GM12864 (cell line): ENCODE measurements around the gene EPHB1.
A peak's percentile ranks its signal among the peaks of the same experiment; 100 is the strongest.

ENCODE experiments used
- DNase-seq: peaks from one replicate; pipeline ENCODE4 v3.0.0-alpha.2; 2011; ENCODE audit warnings: low read depth
- H3K4me3 ChIP-seq: 2 replicates; pipeline ENCODE4 v1.5.1; 2011; ENCODE audit warnings: mild to moderate bottlenecking, low read depth, low read length, control low read depth
- TF ChIP-seq, protein P1 (sequence below): IDR thresholded peaks from 2 replicates; pipeline ENCODE4 v1.5.1; 2011; ENCODE audit warnings: low read depth, mild to moderate bottlenecking, moderate library complexity, low read length, control low read depth, inconsistent platforms; ENCODE audit errors: missing control alignments

Gene EPHB1

DNA sequence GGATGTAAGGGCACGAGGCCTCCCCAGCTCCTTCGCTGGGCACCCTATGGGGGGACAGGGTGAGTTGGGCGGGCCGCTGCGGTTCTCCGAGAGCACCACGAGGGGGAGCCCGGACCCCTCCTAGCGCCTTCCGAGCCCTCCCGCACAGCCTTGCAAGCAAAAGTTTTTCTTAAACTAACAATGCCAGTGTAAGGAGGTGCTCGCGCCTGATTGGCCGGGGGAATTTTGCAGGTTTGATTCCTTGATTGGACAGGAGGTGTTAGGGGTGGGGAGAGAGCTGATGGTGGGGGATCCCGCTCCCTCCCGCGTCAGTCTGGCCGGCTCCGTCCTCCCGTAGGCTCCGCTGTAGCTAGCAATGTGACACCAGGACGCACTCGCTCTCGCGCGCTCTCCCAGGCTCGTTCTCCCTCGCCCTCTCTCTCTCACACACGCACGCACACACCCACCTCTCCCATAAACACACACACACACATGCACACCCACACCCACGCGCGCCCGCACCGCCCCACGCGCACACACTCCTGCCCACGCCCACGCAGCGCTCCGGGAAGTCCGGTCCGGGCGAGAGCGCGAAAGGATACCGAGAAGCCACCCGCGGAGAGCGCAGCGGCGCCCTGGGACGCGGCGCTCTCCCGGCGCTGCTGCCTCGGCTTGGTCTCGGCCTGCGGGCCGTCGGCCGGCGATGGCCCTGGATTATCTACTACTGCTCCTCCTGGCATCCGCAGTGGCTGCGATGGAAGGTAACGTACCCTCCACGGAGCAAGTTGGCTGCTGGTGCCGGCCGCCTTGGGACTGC lies at the start of gene EPHB1:
Gene EPHB1, plus strand, starts transcription at position 311 of the 796 bp plus-strand sequence.
- H3K4me3 ChIP-seq = peak within 1 kb of the TSS; percentile 52
- DNase-seq = peak; percentile 62
- TF ChIP-seq, protein P1, sequence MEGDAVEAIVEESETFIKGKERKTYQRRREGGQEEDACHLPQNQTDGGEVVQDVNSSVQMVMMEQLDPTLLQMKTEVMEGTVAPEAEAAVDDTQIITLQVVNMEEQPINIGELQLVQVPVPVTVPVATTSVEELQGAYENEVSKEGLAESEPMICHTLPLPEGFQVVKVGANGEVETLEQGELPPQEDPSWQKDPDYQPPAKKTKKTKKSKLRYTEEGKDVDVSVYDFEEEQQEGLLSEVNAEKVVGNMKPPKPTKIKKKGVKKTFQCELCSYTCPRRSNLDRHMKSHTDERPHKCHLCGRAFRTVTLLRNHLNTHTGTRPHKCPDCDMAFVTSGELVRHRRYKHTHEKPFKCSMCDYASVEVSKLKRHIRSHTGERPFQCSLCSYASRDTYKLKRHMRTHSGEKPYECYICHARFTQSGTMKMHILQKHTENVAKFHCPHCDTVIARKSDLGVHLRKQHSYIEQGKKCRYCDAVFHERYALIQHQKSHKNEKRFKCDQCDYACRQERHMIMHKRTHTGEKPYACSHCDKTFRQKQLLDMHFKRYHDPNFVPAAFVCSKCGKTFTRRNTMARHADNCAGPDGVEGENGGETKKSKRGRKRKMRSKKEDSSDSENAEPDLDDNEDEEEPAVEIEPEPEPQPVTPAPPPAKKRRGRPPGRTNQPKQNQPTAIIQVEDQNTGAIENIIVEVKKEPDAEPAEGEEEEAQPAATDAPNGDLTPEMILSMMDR = peak; percentile 91

DNA sequence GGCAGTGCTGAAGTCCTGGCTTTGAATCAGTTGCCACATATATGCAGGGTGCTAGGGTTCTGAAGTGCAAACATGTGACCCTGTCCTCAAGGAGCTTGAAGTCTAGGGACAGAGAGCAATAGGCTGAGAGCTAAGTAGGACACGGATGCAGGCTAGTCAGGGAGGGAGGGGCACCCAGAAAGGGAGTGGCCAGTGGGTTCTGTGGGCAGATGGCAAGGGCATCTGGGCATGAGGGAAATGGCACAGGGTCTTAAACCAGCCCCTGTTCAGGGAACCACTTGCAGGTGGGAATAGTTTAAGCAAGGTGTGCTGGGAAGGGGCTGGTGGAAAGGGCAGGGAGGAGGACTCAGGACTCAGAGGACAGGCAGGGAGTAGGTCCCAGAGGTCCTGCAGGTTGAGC lies 46.4 kb upstream of the EPHB1 start:
- DNase-seq = no peak
- TF ChIP-seq, protein P1 = no peak

DNA sequence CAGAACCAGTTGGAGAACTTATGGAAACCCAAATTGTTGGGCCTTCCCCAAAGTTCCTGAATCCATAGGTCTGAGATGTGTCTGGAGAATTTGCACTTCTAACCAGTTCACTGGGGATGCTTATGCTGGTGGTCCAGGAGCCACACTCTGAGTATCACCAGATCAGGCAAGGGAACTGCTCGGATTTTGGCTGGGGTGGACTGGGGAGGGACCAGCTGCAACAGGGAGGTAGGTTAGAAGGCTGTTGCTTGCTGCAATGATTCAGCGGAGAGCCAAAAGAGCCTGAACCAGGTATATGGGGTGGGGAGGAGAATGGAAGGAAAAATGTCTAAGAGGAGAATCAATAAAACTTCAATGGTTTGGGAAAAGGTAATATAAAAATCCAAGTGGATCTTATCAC lies 45.9 kb upstream of the EPHB1 start:
- no peak for DNase-seq
- TF ChIP-seq, protein P1 = no peak

More for the DNA sequence above, 46.4 kb upstream of the EPHB1 start:
- H3K4me3 ChIP-seq = no peak overlapping the region

DNA sequence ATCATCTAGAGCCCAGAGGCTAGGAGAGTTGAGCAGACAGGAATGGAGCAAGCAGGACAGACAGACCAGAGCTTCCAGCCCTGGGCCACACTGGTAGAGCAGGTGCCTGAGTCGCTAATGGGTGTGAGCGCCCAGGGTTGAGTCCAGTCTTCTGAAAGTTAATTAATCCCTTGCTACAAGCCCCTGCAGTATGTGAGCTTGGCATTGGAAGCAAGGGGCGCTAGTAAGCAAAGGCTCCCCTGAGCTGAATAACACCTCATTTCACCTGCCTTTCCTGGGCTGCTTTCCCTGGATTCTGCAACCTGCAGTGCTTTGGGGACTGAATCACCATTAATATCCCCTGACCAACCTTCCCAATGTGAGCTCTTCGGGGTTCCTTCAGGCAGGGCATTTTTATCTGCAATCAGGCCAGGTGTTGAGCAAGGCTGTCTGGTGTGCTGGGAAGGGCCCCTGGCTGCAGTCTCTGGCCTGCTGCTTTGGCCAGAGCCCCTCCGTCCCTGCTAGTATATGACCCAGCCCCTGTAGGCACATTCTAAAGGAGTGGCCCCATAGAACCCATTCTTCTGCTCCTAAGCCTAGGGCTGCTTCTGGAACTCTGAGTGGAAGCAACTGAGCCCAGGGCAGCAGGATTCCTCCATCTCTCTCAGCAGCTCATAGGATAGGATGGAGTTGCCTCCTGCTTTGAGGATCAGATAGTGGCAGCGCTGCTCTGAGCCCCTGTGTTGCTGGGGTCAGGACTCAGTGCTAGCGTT lies 45.1 kb upstream of the EPHB1 start:
- H3K4me3 ChIP-seq = no peak overlapping the region
- DNase-seq = no peak
- TF ChIP-seq, protein P1 = no peak

More for the DNA sequence above, 45.9 kb upstream of the EPHB1 start:
- no peak overlapping the region for H3K4me3 ChIP-seq

DNA sequence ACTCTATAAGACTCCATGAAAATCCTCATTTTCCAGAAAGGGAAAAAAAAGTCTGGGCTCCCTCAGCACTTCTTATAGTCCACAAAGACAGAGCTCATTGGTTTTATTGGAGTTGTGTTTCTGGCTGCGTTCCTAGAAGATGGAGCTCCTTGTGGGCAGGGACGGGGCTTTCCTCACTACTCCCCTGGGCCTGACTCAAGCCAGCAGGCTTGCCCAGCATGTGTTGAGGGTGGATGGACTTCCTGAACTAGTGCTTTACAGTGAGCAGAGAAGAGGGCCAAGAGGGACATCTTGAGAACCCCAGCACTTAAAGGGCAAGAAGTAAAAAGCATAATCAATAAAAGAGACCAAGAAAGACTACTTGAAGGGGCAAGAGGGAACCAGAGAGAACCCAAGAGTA lies 43.2 kb upstream of the EPHB1 start:
- DNase-seq = no peak
- no peak overlapping the region for H3K4me3 ChIP-seq
- TF ChIP-seq, protein P1 = no peak

DNA sequence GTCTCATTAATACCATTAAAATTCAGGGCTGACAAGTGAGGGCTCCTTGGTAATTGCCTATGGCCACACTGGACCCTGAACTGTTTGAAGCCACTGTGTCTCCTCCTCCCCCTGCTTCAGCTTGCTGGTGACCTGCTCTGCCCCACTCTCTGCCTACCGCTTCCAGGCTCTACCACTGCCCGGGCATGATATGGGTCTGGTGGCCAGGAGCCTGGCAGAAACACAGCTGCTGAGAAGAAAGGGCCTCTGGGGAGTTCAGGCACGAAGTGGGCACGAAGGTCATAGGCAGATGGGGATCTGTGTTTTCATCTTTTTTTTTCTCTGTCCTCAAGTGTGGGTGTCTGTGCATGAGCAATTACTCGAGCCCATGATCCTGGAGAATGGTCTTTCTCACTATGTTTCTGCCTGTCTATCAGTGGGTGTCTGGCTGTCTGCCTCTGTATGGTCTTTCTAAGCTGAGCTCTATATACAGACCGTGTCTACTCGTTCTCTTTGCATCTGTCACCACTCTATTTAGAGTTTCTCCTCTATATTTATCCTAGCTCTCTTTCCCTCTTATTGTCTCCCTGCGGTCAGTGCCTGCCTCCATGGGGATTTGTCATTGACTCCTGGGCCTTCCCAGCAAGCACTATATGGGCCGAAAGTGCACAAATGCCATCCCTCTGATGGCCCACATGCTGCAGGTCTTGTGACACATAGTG lies 42.1 kb upstream of the EPHB1 start:
- no peak for DNase-seq
- TF ChIP-seq, protein P1 = no peak
- no peak overlapping the region for H3K4me3 ChIP-seq
